ENCODE measurements around the gene SPIRE2.
"Not testable (repeated sequence)": the region's sequence is repeated elsewhere in the genome, so short reads cannot be mapped to it uniquely, and the experiment has no call there.

SPIRE2 gene

GRCh38 chr16:89867918-89868317 is 39.6 kb downstream of the SPIRE2 start:
- peak; percentile 16 for DNase-seq

DNA sequence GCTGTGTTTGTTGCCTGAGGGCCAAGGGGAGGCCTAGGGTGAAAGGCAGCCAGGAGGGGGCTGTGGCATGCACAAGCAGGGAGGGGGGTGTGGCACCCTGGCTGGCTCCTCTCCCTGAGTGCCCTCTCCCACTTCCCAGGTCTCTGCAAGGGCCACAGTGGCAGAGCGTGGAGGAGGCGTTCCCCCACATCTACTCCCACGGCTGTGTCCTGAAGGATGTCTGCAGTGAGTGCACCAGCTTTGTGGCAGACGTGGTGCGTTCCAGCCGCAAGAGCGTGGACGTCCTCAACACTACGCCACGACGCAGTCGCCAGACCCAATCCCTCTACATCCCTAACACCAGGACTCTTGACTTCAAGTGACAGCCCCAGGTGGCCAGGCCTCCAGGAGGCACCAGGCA is 41.6 kb downstream of the SPIRE2 start:
- no peak for DNase-seq

DNA sequence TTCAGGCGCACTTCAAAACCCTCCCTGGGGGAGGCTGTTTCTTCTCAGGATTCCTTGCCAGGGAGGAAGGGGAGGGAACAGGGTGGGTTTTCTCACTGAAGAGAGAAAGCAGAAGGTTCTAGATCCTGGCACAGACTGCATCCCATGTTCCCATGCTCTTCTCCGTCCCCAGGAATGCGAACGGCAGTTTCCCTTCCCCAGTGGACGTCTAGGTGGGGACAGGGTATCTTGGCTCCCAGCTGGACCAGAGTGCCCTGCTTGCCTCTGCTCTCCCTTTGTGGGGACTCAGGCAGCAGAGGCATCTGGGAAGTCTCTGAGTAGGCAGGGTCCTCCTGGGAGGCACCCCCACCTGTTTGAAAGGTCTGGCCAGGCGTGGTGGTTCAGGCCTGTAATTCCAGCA is 42.2 kb downstream of the SPIRE2 start:
- no peak for DNase-seq

DNA sequence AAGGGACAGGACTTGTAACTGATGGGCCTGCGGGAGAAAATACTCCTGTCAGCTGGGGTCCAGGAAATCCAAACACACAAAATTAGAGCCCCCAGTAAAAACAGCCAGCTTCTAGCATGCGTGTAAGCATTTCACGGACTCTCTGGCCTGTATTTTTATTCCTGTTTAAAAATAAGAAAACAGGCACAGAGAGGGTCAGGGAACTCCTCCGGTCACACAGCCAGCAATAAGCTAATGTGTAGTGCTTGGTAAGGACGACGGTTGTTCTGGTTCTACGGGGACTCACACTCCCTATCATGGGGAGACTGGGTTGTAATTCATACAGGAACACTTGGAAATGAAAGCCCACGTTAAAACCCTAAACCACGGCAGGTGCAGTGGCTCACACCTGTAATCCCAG is 43.6 kb downstream of the SPIRE2 start:
- no peak for DNase-seq

GRCh38 chr16:89873109-89873971 is 45.1 kb downstream of the SPIRE2 start, which contains the start of gene TCF25:
Gene TCF25 (plus strand): TSS chr16:89873592. CDS start chr16:89873668, 76 bp downstream.
- peak; percentile 87 for DNase-seq

DNA sequence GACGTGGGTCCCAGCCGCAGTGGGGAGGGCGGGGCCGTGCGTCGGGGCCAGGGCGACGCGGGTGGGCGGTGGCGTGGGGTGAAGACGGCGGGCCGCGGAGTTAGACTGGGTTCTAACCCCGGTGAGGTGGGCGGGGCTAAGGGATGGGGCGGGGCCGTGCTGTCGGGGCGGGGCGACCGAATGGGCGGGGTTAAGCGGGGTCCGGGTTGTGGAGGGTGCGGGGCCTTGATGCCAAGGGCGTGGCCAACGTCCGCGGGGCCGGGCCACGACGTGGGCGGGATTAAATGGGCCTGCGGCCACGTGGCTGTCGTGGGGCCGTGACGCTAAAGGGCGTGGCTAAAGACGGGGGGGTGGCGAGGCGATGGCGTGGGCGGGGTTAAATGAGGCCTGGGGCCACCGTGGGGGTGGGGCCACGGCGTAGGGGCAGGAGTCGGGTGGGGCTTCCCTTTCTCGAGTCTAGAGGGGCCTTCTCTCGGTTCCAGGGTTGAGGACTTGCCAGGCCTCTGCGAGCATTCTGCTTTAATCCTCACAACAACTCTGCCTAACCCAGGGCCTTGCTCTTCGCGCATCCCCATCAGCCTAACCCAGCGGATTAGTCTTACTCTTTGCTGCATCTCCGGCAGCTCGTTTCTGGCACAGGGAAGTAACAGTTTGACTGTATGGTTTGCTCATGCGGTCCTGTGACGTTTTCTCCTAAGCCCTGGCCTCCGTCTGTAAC is 45.9 kb downstream of the SPIRE2 start:
- peak; percentile 93 for DNase-seq

DNA sequence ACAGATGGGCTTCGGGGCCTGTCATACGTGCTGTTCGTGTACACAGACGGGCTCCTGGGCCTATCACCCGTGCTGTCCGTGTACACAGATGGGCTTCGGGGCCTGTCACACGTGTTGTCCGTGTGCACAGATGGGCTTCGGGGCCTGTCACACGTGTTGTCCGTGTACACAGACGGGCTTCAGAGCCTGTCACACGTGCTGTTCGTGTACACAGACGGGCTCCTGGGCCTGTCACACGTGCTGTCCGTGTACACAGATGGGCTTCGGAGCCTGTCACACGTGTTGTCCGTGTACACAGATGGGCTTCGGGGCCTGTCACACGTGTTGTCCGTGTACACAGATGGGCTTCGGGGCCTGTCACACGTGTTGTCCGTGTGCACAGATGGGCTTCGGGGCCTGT is 50.8 kb downstream of the SPIRE2 start:
- not testable (repeated sequence) for DNase-seq

DNA sequence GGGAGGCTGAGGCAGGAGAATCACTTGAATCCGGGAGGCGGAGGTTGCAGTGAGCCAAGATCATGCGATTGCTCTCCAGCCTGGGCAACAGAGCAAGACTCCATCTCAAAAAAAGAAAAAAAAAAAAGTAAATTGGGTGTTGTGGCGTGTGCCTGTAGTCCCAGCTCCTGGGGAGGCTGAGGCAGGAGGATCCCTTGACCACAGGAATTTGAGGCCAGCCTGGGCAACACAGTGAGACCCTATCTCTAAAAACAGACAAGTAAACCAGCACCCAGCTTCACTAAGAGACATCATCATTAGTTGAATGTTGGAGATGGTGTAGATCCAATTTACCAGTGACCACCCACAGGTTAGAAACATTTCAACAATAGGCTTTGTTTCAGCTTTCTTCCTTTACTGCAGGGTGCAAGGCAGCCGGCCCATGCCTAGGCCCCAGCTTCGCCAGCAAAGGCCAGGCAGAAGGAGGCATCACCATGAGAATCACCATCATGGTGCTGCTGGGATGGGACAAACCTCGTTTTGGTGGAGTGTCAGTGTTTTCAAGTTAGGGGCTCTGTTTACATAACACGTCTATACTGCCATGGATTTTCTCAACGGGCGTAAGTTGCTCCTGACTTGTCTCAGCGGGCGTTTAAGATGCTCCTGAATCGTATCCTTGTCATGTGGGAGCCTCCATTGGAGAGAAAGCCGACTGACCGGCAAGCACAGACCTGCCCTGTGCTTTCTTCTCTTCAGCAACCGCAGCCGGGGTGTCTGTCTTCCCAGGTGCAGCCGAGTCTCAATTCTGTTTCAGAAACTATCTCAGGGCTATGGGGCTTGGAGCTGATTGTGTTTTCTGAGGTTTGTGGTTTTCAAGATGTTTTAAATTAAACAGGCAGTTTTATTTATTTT is 52.4 kb downstream of the SPIRE2 start:
- DNase-seq = no peak

DNA sequence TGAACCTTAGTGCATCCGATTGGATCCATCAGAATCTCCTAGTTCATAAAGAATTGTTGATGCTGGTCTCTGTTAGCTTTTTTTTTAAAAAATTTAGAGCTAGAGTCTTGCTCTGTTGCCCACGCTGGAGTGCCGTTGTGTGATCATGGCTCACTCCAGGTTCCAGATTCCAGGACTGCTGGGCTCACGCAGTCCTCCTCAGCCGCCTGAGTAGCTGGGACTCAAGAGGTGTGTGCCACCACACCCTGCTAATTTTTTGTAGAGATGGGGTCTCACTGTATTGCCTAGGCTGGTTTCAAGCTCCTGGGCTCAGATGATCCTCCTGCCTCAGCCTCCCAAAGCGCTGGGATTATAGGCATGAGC is 53.1 kb downstream of the SPIRE2 start:
- no peak for DNase-seq

DNA sequence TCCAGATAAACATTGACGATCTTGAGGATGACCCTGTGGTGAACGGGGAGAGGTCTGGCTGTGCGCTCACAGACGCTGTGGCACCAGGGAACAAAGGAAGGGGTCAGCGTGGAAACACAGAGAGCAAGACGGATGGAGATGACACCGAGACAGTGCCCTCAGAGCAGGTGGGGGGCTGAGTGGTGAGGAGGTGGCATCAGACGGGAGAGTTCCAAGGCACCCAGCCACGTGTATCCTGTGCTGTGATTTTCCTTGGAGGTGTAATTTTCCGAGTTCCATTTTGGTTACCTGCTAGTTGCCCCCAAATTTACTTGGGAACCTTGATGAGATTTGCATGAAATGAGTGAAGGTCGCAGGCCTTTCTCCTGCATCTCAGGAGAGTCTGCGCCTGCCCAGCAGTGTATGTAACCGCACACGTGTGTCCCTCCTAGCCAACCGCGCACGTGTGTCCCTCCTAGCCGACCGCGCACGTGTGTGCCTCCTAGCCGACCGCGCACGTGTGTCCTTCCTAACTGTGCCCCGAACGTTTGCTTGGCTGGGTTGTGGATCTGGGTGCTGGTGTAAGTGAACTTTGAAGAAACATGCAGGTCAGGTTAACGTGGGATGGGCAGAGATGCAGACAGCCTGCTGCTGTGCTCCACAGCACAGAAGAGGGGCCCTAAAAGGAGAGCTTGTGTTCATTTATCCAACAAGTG is 55.2 kb downstream of the SPIRE2 start:
- no peak for DNase-seq

DNA sequence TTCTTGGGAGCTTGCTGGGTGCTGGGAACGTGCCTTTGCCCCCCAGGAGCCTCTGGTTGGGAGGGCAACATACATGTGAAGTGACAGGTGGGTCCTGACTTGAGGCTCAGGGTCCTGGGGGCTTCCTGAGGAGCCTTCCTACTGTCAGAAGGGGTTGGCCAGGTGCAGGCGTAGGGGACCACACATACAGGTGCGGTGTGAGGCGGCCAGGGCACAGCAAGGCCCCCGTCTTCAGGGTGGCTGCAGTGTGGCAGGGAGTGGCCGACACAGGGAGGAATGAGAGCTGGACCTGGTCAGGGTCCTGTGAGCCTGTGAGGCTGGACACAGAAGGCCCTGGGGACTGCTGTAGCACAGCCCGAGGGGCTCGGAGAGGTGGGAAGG is 55.8 kb downstream of the SPIRE2 start:
- DNase-seq = no peak

- DNase-seq = no peak
Measured at GRCh38 chr16:89887243-89887642, 59.0 kb downstream of the SPIRE2 start.

- DNase-seq = no peak
Measured at GRCh38 chr16:89890200-89890599, 61.9 kb downstream of the SPIRE2 start.

- DNase-seq = no peak
Measured at GRCh38 chr16:89890886-89891657, 62.8 kb downstream of the SPIRE2 start.

- no peak for DNase-seq
Measured at GRCh38 chr16:89892055-89892630, 63.9 kb downstream of the SPIRE2 start.

DNA sequence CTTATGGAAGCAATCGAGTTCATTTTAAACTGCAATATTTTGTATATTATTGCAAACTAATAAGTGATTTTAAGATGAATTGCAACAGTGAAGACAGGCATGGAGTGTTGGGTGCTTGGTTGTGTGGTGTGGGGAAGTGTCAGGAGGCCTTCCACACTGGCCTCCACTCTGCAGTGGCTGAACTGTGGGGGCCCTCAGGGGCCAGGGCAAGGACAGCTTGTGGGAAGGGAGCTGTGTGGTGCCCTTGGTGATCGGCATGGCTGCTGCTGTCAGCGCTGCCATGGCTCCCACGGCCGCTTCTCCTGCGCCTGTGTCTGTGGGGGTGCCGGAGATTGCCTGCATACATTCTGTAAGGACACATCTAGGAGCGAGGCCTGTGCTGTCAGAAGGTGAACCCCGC is 64.4 kb downstream of the SPIRE2 start:
- no peak for DNase-seq

GRCh38 chr16:89893642-89894548 is 65.6 kb downstream of the SPIRE2 start:
- DNase-seq = no peak

DNA sequence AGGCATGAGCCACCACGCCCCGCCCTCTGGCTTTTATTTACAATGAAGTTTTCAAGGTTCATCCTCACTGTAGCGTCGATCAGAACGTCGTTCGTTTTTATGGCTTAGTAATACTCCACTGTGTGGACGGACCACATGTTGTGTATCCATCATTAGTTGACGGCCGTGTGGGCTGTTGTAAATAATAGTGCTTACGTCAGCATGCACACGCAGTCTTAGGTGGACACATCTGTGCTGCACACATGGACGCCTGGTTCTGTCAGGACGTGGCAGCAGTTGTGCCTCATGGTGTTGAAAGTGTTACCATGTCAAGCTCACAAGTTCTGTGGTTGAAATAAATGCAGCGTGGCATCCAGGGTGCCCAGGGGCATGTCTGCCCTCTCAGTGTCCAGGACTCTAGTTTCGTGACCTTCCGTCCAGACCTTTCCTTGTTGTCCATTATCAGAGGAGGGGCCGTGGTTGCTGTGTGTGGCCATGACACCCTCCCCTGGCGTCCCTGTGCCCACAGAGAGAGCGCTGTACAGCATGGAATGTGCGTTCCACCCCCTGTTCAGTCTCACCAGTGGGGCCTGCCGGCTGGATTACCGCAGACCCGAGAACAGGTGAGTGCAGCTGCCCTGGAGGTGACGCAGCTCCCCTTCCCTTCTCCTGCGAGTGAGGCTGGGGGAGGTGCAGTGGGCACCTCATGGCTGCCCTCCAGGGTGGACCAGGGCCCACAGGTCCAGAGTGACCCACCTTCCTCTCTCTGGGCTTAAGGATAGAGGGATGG is 67.4 kb downstream of the SPIRE2 start:
- DNase-seq = no peak

DNA sequence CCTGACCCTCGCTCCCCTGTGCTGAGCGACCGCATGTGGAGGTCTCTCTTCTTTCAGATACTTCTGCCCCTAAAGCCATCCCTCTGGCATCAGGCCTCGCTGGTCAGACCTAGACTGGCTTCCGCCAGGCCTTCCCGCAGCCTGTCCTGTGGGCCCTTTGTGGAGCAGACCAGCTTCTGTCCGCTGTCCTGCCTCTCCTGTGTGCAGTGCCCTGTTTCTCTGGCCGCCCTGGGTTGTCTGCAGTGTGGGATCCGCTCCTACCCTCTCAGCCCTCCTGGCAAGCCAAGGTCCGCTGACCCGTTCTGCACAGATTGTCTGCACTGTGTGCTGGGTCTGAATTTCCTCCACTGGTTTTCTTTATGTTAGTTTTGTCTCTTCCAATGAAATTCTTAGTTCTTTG is 68.9 kb downstream of the SPIRE2 start:
- no peak for DNase-seq
